Activated naive CD4-positive, alpha-beta T cell (primary cell): ENCODE results near the gene CRB1.

Source experiments
- DNase-seq, 4 experiments: peaks; one replicate each; lab custom pipeline; 2025; lab: John Stamatoyannopoulos, UW

The CRB1 gene

GRCh38 chr1:197304638-197305200 is 36.7 kb downstream of the CRB1 start:
- DNase-seq, result no peak

DNA sequence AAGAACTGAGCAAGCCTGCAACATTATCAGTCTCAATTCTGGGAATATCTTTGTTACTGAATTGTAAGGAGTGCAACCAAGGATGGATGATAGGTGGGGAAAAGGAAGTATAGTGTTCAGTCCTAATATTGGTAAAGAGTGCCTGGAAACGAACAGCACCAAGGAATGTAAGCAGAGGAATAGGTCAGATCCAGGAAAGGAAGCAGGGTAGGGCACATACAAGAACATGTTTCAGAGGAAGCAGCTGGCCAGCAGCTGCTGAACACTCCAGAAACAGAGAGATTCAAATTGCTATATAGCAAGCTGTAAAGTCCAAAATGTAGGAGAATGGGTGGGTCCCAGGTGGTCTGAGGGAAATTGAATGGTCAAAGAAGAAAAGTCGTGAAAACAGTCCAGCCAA is 37.9 kb downstream of the CRB1 start:
- DNase-seq, result no peak

GRCh38 chr1:197306381-197307062 is 38.5 kb downstream of the CRB1 start:
- DNase-seq, result no peak

DNA sequence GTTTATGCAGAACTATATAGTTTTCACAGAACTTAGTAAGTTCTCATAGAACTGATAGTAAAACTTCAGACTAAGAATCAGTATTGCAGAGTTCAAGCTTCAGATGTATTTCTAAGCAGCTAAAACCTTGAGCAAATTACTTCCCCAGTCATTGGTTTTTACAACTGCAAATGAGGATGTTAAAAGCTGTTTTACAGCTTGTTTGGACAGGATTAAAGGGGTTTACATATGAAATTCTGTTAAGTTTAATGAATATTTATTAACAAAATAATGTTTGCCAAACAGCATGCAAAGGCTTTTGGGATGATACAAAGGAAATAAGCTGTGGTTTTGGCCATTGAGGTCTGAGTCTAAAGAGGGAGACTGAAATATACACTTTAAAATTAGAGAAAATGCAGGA is 39.1 kb downstream of the CRB1 start:
- DNase-seq, result no peak

GRCh38 chr1:197307551-197307950 is 39.5 kb downstream of the CRB1 start:
- DNase-seq, result no peak

DNA sequence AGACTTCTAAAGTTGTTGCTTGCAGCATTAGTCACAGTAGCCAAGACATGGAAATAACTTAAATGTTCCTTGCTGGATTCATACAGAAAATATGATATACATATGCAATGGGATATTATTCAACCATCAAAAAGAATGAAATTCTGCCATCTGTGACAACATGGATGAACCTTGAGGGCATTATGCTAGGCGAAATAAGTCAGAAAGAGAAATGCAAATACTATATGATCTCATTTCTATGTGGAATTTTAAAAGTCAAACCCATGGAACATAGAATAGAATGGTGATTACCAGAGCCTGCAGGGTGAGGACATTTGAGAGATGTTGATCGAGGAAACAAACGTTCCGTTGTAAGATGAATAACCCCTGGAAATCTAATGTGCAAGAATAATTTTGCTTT is 43.0 kb downstream of the CRB1 start:
- no peak for DNase-seq

DNA sequence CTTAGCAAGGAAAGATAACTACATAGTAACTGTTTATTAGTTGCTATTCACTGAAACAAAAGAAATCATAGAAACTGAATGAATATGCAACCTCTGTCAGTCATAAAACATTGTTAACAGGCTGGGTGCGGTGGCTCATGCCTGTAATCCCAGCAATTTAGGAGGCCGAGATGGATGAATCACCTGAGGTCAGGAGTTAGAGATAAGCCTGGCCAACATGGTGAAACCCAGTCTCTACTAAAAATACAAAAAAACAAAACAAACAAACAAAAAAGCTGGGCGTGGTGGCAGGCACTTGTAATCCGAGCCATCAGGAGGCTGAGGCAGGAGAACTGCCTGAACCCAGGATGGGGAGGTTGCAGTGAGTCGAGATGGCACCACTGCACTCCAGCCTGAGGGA is 44.1 kb downstream of the CRB1 start:
- DNase-seq, result no peak

- DNase-seq, result no peak
Measured at GRCh38 chr1:197313713-197314112, 45.7 kb downstream of the CRB1 start.

GRCh38 chr1:197314682-197315081 is 46.6 kb downstream of the CRB1 start:
- DNase-seq, result no peak

DNA sequence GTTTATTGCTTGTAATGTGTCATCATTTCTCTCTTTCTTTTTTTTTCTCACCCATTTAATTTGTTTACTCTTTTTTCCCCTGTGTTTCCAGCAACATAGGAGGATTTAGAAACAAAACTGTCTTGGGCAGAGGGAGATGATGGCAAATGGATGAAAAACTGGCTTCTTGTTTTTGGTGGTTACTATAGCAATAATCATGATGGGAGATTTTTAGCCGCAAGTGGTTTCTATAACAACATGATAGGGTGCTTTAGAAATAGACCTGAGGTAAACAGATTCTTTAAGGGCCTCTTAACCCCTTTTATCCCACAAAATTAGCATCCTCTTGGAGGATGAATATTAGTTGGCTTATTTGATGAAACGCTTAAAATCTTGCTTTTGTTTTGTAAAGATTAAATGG is 51.6 kb downstream of the CRB1 start:
- DNase-seq, result no peak

GRCh38 chr1:197320991-197321531 is 53.0 kb downstream of the CRB1 start:
- DNase-seq, result no peak

GRCh38 chr1:197321811-197322210 is 53.8 kb downstream of the CRB1 start:
- DNase-seq, result no peak

DNA sequence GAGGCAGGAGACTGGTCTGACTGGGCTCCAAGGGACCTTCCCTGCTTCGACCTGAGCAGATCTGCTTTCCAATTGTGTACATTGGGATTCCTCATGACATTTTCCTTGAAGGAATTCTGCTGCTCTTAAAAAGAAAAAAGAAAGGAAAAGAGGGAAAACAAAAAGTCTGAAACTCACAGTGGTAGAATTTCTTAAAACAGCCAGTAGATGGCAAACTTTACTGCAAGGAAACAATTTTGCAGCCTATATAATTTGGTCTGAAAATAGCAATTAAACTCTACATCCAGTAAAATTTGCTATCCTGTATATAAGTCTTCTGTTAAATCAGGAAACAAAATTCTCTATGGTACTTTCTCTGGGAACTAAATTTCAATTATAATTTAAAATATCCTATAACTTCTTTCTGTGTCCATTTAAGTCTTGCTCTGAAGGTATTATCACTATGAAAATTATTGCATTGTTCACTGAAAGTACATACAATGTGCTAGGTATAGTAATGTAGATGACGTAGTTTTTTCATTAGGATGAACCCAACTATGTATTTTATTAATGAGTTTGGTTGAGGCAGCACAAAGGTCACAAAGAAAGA is 59.8 kb downstream of the CRB1 start:
- DNase-seq, result no peak

GRCh38 chr1:197330213-197330612 is 62.2 kb downstream of the CRB1 start:
- no peak for DNase-seq

DNA sequence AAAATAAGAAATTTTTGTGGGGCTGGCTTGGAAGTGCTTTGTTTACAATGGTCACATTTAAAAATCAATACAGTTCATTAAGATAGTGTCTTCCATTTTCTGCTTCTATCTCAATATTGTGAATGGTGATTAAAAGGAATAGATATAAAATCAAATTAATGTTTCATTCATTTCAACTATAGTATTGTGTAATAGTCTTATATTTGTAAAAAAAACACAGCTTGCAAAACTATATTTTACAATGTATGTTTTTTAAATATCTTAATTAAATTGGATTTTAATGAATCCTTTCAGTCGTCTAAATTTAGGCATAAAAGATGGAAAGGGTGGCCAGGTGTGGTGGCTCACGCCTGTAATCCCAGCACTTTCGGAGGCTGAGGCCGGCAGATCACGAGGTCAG is 63.5 kb downstream of the CRB1 start:
- DNase-seq, result no peak

GRCh38 chr1:197333041-197333440 is 65.0 kb downstream of the CRB1 start:
- DNase-seq, result no peak

DNA sequence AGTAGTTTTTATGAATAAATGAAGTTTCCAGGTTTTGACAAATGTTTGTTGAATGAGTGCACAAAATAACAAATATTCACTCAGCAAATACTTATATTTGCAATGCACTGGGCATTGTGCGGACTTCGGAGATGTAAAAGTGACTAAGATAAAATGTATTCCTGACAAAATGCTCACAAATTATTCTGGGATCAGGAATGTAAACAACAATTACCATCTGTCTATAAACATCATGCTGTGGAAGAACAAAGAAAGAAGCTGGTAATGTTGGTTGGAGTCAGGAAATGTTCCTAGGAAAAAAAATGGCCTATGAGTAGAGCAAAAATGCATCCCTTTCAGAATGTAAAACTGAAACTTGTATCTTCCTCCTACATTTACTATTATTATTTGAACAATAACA is 68.5 kb downstream of the CRB1 start:
- no peak for DNase-seq

DNA sequence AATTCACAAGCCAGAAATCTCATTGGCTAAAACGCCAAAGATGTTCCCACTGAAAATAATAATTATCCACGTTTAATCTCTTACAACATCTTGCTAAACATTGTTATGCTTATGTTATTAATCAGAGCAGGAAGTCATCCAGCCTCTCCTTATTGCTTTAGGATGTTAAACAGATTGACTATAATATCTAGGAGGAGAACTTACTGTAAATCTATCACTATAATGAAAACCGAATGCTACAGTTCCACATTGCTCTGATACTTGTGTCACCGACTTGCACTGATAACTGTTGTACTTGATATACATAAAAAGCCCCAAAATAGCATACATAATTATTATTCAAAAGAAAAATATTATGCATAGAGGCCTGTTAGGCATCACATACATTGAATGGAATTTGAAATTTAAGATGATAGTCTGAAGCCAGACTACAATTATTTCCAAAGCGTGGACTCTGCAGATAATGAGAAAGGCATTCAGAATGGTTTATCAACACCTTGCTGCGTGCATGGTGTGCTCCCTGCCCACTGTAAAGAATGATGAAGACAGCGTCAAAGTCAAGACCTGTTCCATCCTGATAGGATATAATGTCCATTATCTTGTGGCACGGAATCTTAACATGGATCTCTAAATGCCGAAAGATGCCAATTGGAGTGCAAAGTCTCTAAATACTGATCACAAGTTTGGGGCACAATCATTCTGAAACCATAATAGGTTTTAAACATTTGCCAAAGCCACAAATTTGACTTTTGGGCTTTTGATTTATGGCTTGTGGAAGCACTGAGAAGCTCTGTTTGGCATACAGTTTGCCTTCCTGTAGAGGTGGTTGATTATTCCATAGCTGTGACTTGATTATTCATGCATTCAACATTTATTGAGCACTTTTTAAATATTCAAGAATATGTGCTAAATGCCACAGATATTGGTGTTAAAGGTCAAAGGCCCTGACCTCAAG is 71.3 kb downstream of the CRB1 start:
- no peak for DNase-seq

GRCh38 chr1:197341626-197342025 is 73.6 kb downstream of the CRB1 start:
- DNase-seq, result no peak

GRCh38 chr1:197342044-197342565 is 74.1 kb downstream of the CRB1 start:
- no peak for DNase-seq

DNA sequence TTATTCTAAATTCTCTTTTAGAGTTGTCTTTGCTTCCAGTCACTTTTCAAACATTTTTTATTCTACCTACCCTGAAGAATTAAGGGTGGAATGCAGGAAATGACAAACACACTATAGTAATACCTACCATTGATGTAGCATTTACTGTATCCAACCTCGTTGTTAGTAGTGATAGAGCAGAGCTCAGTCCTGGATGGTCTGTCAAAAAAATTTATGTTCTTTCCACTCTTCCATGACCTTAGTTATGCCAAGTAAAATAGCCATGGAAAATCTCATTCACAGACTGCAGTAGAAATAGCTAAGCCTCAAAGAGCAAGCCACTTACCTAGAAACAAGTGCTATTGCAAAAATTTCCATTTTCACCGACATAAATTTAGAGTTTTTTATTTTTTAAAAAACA is 74.6 kb downstream of the CRB1 start:
- no peak for DNase-seq

GRCh38 chr1:197343663-197344273 is 75.7 kb downstream of the CRB1 start:
- DNase-seq, result no peak
